RWPE1 (cell line): ENCODE measurements around the gene IGSF22.
A peak's percentile ranks its signal among the peaks of the same experiment; 100 is the strongest.

Experiments
- CTCF ChIA-PET: fragments of 350-600 bp; sonication (Branson Sonifier 250); formaldehyde crosslinking; extraction: SDS; loops from one replicate; lab custom pipeline; 2021; lab: Yijun Ruan, JAX
- POLR2A ChIA-PET: fragments of 400-600 bp; formaldehyde crosslinking; extraction: SDS; loops from one replicate; lab custom pipeline; 2020; ENCODE audit warnings: antibody characterized with exemption; ENCODE audit not compliant: low non-redundant PET; lab: Yijun Ruan, JAX
- DNase-seq: peaks from one replicate; pipeline ENCODE4 v3.0.0; 2012; ENCODE audit warnings: low spot score
- H3K27ac ChIP-seq: fragments of 450-650 bp; 2 replicates; pipeline ENCODE4 v1.5.1; 2017
- TF ChIP-seq, protein P1 (sequence below): fragments of 450-650 bp; conservative IDR thresholded peaks from 2 replicates; pipeline ENCODE4 v1.5.1; 2017; ENCODE audit warnings: low read depth, mild to moderate bottlenecking

IGSF22 gene

DNA sequence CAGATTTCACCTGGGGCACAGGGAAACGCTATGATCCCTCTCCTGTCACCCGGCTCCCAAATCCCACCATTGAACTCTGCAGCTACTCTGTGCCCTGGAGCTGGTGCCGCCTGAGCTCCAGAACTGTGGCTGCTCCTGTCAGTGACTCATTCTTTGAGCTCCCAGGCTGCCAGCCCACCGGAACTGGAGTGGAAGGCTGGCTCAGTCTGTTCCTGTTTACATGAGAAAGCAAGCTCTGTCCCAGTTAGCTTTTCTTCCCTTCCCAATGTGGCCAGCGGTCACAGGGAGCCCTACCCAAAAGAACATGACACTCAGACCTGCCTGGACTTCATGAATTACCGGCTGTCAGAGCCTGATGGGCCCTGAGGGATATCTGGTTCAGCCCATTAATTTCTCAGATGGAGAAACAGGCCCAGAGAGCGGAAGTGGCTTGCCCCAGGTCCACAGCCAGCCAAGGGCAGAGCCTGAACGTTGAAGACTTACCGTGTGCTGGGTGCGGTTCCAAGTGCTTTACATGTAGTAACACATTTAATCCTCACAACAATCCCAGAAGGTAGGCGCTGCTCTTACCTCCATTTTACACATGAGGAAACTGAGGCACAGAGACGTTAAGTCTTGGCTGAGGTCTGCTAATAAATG lies 23.8 kb upstream of the IGSF22 start:
- TF ChIP-seq, protein P1, sequence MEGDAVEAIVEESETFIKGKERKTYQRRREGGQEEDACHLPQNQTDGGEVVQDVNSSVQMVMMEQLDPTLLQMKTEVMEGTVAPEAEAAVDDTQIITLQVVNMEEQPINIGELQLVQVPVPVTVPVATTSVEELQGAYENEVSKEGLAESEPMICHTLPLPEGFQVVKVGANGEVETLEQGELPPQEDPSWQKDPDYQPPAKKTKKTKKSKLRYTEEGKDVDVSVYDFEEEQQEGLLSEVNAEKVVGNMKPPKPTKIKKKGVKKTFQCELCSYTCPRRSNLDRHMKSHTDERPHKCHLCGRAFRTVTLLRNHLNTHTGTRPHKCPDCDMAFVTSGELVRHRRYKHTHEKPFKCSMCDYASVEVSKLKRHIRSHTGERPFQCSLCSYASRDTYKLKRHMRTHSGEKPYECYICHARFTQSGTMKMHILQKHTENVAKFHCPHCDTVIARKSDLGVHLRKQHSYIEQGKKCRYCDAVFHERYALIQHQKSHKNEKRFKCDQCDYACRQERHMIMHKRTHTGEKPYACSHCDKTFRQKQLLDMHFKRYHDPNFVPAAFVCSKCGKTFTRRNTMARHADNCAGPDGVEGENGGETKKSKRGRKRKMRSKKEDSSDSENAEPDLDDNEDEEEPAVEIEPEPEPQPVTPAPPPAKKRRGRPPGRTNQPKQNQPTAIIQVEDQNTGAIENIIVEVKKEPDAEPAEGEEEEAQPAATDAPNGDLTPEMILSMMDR = no peak
- peak overlapping the region; percentile 26; the same call in 1 of the 2 replicates for H3K27ac ChIP-seq
- ChIA-PET CTCF (interaction anchor here (0.8 kb wide), 1 partner anchor 14 kb away, joined by 3 read pairs; no protein-coding TSS in a partner anchor), POLR2A (interaction anchor here (0.6 kb wide), 1 partner anchor 12 kb away, joined by 4 read pairs; no protein-coding TSS in a partner anchor)
- DNase-seq = peak; percentile 60

DNA sequence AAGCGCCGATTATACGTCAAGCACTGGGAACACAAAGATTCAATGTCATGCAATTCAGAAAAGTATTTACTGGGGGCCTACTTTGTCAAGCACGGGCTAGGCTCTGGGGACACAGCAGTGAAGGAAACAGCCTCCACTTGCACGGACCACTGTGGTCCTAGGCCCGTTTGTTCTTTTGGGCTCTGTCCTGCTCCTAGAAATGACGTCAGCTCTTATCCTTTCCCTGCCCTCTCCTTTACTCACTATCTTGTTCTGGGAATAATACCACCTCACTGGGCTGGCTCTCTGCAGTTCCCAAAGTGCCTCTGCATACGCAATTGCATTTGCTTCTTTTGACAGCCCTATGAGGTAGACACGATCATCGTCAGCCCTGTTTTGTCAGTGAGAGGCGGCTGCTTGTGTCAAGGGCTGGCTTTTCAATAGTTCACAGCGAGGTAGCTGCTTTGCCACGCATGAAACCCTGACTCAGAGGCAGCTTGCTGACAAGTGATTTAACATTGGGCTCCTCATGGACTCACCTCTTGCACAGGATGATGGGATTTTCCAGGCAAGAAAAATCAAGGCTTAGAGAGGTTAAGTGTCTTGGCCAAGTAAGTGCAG lies 22.9 kb upstream of the IGSF22 start:
- no peak overlapping the region for H3K27ac ChIP-seq
- ChIA-PET CTCF (interaction anchor here (0.5 to 0.8 kb wide), 3 partner anchors 15 to 198 kb away, joined by 3 to 6 read pairs (median 3); no protein-coding TSS in a partner anchor), POLR2A (interaction anchor here (0.5 kb wide), 1 partner anchor 73 kb away, joined by 11 read pairs; no protein-coding TSS in a partner anchor)
- DNase-seq = no peak
- TF ChIP-seq, protein P1 = no peak

DNA sequence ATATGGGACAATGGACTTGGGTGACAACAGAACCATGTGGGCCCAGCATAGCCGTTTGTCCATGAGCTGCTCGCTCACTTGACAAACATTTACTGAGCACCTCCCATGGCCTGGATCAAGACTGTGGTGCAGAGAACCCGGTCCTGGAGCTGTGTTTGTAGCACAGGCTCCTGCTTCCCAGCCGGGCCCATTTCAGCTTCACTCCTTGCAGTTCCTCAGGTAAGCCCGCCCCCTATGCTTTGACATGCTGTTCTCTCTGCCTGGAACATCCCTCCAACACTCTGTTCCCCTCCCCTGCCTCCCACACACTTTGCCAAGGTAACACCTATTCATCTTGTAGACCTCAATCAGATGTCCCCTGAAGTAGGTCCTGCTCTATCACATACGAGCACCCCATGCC lies 19.3 kb upstream of the IGSF22 start:
- CTCF ChIA-PET = no interaction called here
- TF ChIP-seq, protein P1 = no peak
- H3K27ac ChIP-seq = no peak overlapping the region
- DNase-seq = no peak
- POLR2A ChIA-PET = no interaction called here

DNA sequence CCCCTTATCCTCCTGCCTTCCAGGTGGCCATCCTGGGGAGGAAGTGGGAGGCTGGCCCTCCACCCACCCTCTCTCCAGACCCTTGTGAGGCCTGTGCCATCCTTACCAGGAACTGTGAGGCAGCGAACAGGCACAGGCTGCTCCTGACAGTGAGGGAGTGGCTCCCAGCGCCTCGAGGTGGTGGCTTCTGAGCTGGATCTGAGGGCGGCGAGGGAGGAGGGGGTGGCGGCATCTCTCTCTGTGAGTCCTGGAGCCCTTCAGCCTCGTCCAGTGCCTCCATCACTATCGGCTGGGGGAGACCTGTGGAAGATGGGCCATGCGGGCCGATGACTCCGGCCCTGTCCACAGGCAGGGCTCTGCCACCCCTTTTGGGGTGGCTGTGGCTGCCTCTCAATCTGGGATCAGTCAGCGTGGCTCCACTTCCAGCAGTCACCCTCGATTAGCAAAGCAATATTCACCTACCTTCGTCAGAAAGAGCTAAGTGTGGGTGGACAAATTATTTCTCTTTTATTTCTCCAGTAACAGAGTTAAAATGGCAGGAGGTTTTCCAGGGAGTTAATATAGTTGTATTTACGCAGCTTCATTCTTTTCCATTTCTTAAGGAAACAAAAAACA lies 18.0 kb upstream of the IGSF22 start:
- CTCF ChIA-PET = no interaction called here
- no peak for DNase-seq
- no peak overlapping the region for H3K27ac ChIP-seq
- TF ChIP-seq, protein P1 = no peak
- POLR2A ChIA-PET = no interaction called here

DNA sequence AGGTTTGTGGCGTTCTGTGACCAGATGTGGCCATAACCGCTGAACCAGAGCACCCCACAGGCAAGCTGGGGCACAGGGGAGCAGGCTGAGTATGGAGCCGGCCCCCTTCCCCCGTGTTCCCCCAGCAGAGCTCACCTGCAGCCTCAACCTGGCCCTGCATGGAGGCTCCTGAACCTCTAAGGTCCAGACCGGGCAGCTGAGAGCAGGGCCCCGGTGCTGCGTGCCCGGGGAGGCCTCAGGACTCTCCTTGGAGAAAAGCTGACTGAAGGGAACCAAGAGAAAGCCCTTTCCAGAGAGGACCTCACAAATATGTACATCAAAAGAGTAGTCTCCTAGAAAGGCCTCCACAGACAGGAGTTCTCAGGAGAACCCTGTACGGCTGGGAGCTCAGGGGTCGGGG lies 17.4 kb upstream of the IGSF22 start:
- TF ChIP-seq, protein P1 = no peak
- ChIA-PET POLR2A (no interaction called here), CTCF (no interaction called here)
- H3K27ac ChIP-seq = no peak overlapping the region
- DNase-seq = no peak

DNA sequence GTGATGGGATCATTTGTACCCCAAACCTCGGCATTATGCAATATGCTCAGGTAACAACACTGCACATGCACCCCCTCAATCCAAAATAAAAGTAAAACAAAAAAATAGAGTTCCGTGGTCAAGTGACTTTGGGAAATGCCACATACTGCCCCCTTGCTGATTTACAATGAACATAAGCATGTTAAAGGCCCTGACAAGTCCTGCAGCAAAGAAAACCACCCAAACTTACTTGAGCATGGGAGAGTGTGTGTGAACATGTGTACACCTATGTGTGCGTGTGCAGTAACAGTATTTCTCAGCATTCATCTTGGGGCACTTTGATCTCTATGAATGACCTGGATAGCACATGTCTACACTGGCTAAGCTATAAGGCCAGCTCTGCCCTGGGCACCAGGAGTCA lies 15.8 kb upstream of the IGSF22 start:
- TF ChIP-seq, protein P1 = no peak
- no peak overlapping the region for H3K27ac ChIP-seq
- DNase-seq = no peak
- ChIA-PET CTCF (no interaction called here), POLR2A (interaction anchor here (0.6 kb wide), 1 partner anchor 41 kb away, joined by 3 read pairs; no protein-coding TSS in a partner anchor)
